Lung (tissue), 12 donors: Measurements from ENCODE around the gene AGMO. TPM values are rescaled to one million over a fixed set of nuclear protein-coding genes. Genes with fewer than 3 reads are reported as not detected.
A peak's percentile ranks its signal among the peaks of the same experiment; 100 is the strongest.

Source experiments
- ATAC-seq: fragments of 200-7000 bp; cut with Tn5 transposase; one replicate; pipeline ENCODE4 v1.9.1; 2020; ENCODE audit warnings: moderate number of reproducible peaks; ENCODE audit not compliant: insufficient read depth, low FRiP score
- DNase-seq, 3 donors: peaks; one replicate each; pipeline ENCODE4 v3.0.0-alpha.2; 2013 to 2017
- H3K27ac ChIP-seq, 2 donors: one replicate each; pipeline ENCODE4 v1.5.1; 2013; ENCODE audit warnings: mild to moderate bottlenecking in 2 of 2, moderate library complexity in 2 of 2, control low read depth in 1 of 2, inconsistent platforms in 1 of 2, low read depth in 1 of 2, low read length in 1 of 2
- H3K27me3 ChIP-seq, 3 donors: one replicate each; pipeline ENCODE4 v1.5.1; 2013; ENCODE audit warnings: low read length in 2 of 3; ENCODE audit not compliant: control insufficient read depth in 3 of 3, insufficient read depth in 3 of 3
- H3K36me3 ChIP-seq, 4 donors: one replicate each; pipeline ENCODE4 v1.5.1; 2013; ENCODE audit warnings: low read length in 4 of 4, mild to moderate bottlenecking in 1 of 4, moderate library complexity in 1 of 4; ENCODE audit not compliant: control insufficient read depth in 4 of 4, insufficient read depth in 4 of 4
- H3K4me1 ChIP-seq, 5 donors: one replicate each; pipeline ENCODE4 v1.5.1; 2013; ENCODE audit warnings: low read length in 5 of 5, mild to moderate bottlenecking in 2 of 5, moderate library complexity in 1 of 5; ENCODE audit not compliant: control insufficient read depth in 5 of 5, insufficient read depth in 5 of 5
- H3K4me3 ChIP-seq: one replicate; pipeline ENCODE4 v1.5.1; 2013; ENCODE audit warnings: mild to moderate bottlenecking, control low read depth, moderate library complexity
- H3K9ac ChIP-seq, 2 donors: one replicate each; pipeline ENCODE4 v1.5.1; 2013; ENCODE audit warnings: low read length in 2 of 2, control low read depth in 1 of 2; ENCODE audit not compliant: insufficient read depth in 1 of 2
- H3K9me3 ChIP-seq, 4 donors: one replicate each; pipeline ENCODE4 v1.5.1; 2013; ENCODE audit warnings: low read length in 3 of 4, mild to moderate bottlenecking in 1 of 4, moderate library complexity in 1 of 4; ENCODE audit not compliant: control insufficient read depth in 4 of 4, insufficient read depth in 3 of 4
- CTCF ChIP-seq: IDR thresholded peaks from 2 replicates; pipeline ENCODE4 v1.5.1; 2012; ENCODE audit warnings: mild to moderate bottlenecking; ENCODE audit errors: control extremely low read depth, extremely low read depth
- WGBS, 2 donors: extraction: QIAGEN DNeasy Blood & Tissue Kit; methylation state at CpG; one replicate each; pipeline ENCODE4 v1.1.7; 2013; 5-methylcytosine and 5-hydroxymethylcytosine counted together
- polyA plus RNA-seq, 2 donors: library from polyadenylated mRNA; stranded (reverse); fragments of 200-250 nt; gene quantifications; one replicate each; pipeline ENCODE4 v1.2.1, GENCODE V29; 2013
- total RNA-seq, 2 donors: library from RNA; depleted of rRNA in 1 of 2; stranded (reverse); fragments of >200 nt in 1 of 2; gene quantifications; one replicate each; pipeline ENCODE4 v1.2.1, GENCODE V29; 2014 to 2021
- donor health status: control.
- donor health status: control.
- donor health status: Bipolar disorder and iron deficiency.
- donor health status: healthy.
- donor health status: DM: yes; HTN: yes; CAD: no.

The AGMO gene
- total and polyA plus RNA-seq, 4 donors = 0.03 to 0.74 (median 0.11) TPM

- no peak for TF ChIP-seq CTCF
- WGBS, 2 donors = 76 to 86% methylated on average over 7 of the region's 7 CpGs
These were observed 364.5 kb downstream of the AGMO start for GRCh38 chr7:15197042-15197977.

GRCh38 chr7:15178065-15178464 lies 383.8 kb downstream of the AGMO start:
- WGBS, 2 donors = 86 to 94% methylated on average over 1 of the region's 1 CpG
- H3K4me1 ChIP-seq = no peaks in the 10 kb centered on the region
- no peaks in the 10 kb centered on the region for H3K36me3 ChIP-seq
- no peaks in the 10 kb centered on the region for H3K27me3 ChIP-seq
- no peak overlapping the region for H3K4me3 ChIP-seq
- no peak overlapping the region for H3K9ac ChIP-seq
- no peak overlapping the region for H3K27ac ChIP-seq
- TF ChIP-seq CTCF = no peak
- no peak for ATAC-seq
- DNase-seq = no peak
- no peaks in the 10 kb centered on the region for H3K9me3 ChIP-seq

More at GRCh38 chr7:15197042-15197977, 364.5 kb downstream of the AGMO start:
- Histone ChIP-seq H3K4me1 (no peaks in the 10 kb centered on the region), H3K9ac (no peak overlapping the region), H3K9me3 (peaks cover 0 to 2% (median 0%) of the 10 kb centered on the region in 4 donors), H3K36me3 (no peaks in the 10 kb centered on the region), H3K27me3 (no peaks in the 10 kb centered on the region), H3K4me3 (no peak overlapping the region), H3K27ac (no peak overlapping the region)
- no peak for ATAC-seq
- no peak for DNase-seq

- H3K9ac ChIP-seq = no peak overlapping the region
- ATAC-seq (no peak), DNase-seq (peak in 1 of 3 donors; percentile 8)
- no peak for TF ChIP-seq CTCF
- H3K9me3 ChIP-seq = no peaks in the 10 kb centered on the region
- H3K27ac ChIP-seq = no peak overlapping the region
- no peaks in the 10 kb centered on the region for H3K36me3 ChIP-seq
- H3K4me3 ChIP-seq = no peak overlapping the region
- H3K27me3 ChIP-seq = no peaks in the 10 kb centered on the region
- H3K4me1 ChIP-seq = no peaks in the 10 kb centered on the region
- 37 to 59% methylated on average over 4 of the region's 4 CpGs for WGBS, 2 donors
These were observed 385.7 kb downstream of the AGMO start for GRCh38 chr7:15176089-15176488.
